Dedifferentiated amniotic fluid mesenchymal stem cell (primary cell): ENCODE measurements around the gene IGFBPL1.
"Not testable (repeated sequence)": the region's sequence is repeated elsewhere in the genome, so short reads cannot be mapped to it uniquely, and the experiment has no call there.

Source experiments
- DNase-seq: peaks from one replicate; pipeline ENCODE4 v3.0.0-alpha.2; 2016; ENCODE audit errors: extremely low spot score

Gene IGFBPL1

GRCh38 chr9:38423973-38424843 lies at the start of gene IGFBPL1:
Gene IGFBPL1, minus strand, starts transcription at chr9:38424454. Its CDS starts 30 bp downstream, at chr9:38424424.
- no peak for DNase-seq

- DNase-seq = not testable (repeated sequence)
Observed at GRCh38 chr9:38472583-38473249, 48.5 kb upstream of the IGFBPL1 start.

GRCh38 chr9:38467404-38467803 lies 43.1 kb upstream of the IGFBPL1 start:
- no peak for DNase-seq

- no peak for DNase-seq
Observed at GRCh38 chr9:38453835-38454234, 29.6 kb upstream of the IGFBPL1 start.

- DNase-seq = no peak
Observed at GRCh38 chr9:38451162-38451561, 26.9 kb upstream of the IGFBPL1 start.

- DNase-seq = no peak
Observed at GRCh38 chr9:38447703-38448102, 23.4 kb upstream of the IGFBPL1 start.

- no peak for DNase-seq
Observed at GRCh38 chr9:38445154-38446043, 21.1 kb upstream of the IGFBPL1 start.

- DNase-seq = no peak
Observed at GRCh38 chr9:38443597-38443996, 19.3 kb upstream of the IGFBPL1 start.

GRCh38 chr9:38443181-38443580 lies 18.9 kb upstream of the IGFBPL1 start:
- no peak for DNase-seq

GRCh38 chr9:38442473-38443096 lies 18.3 kb upstream of the IGFBPL1 start:
- no peak for DNase-seq

- DNase-seq = no peak
Observed at GRCh38 chr9:38441347-38442085, 17.3 kb upstream of the IGFBPL1 start.

- DNase-seq = no peak
Observed at GRCh38 chr9:38440516-38440915, 16.3 kb upstream of the IGFBPL1 start.

- no peak for DNase-seq
Observed at GRCh38 chr9:38439916-38440301, 15.7 kb upstream of the IGFBPL1 start.

- DNase-seq = no peak
Observed at GRCh38 chr9:38439291-38439915, 15.1 kb upstream of the IGFBPL1 start.

- DNase-seq = no peak
Observed at GRCh38 chr9:38437193-38437823, 13.1 kb upstream of the IGFBPL1 start.

- no peak for DNase-seq
Observed at GRCh38 chr9:38436708-38437107, 12.5 kb upstream of the IGFBPL1 start.

- DNase-seq = no peak
Observed at GRCh38 chr9:38435521-38435920, 11.3 kb upstream of the IGFBPL1 start.

GRCh38 chr9:38434853-38435252 lies 10.6 kb upstream of the IGFBPL1 start:
- DNase-seq = no peak

- DNase-seq = no peak
Observed at GRCh38 chr9:38434365-38434764, 10.1 kb upstream of the IGFBPL1 start.

- no peak for DNase-seq
Observed at GRCh38 chr9:38432922-38433510, 8.8 kb upstream of the IGFBPL1 start.
